Astrocyte of the cerebellum (primary cell): ENCODE data around the gene GNA14.

Source experiments
- DNase-seq: peaks from one replicate; pipeline ENCODE4 v3.0.0-alpha.2; 2011; ENCODE audit warnings: low read depth
- H3K4me3 ChIP-seq: 2 replicates; pipeline ENCODE4 v1.5.1; 2011; ENCODE audit warnings: mild to moderate bottlenecking, low read depth, low read length, moderate library complexity
- in situ Hi-C: cut with HindIII; loops from 2 replicates; pipeline ENCODE4 v1.10.0; 2017; ENCODE audit warnings: low sequenced_read_pairs
- TF ChIP-seq, protein P1 (sequence below): IDR thresholded peaks from 2 replicates; pipeline ENCODE4 v1.5.1; 2012; ENCODE audit warnings: low read length, low read depth, moderate library complexity, mild to moderate bottlenecking; ENCODE audit errors: missing control alignments

Gene GNA14

DNA sequence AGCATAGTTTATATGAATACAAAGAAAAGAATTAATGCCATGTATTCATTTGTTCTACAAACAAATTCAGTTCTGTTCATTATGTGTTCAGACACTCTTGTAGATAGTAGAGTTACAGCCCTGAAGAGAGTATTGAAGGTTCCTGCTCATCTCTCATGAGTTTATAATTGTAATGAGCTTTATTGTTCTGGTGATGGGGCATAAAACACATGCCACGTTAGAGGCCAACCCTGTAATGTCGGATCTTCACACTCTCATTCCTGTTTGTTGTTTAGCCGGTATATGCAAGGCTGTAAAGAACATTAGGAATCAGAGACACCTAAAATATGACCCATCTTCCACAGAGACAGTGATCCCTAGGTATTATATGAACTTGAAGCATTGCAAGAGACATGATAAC, 256.3 kb downstream of the GNA14 start:
- in situ Hi-C loops, result no loop called here
- no peak overlapping the region for H3K4me3 ChIP-seq
- DNase-seq, result no peak
- TF ChIP-seq, protein P1, sequence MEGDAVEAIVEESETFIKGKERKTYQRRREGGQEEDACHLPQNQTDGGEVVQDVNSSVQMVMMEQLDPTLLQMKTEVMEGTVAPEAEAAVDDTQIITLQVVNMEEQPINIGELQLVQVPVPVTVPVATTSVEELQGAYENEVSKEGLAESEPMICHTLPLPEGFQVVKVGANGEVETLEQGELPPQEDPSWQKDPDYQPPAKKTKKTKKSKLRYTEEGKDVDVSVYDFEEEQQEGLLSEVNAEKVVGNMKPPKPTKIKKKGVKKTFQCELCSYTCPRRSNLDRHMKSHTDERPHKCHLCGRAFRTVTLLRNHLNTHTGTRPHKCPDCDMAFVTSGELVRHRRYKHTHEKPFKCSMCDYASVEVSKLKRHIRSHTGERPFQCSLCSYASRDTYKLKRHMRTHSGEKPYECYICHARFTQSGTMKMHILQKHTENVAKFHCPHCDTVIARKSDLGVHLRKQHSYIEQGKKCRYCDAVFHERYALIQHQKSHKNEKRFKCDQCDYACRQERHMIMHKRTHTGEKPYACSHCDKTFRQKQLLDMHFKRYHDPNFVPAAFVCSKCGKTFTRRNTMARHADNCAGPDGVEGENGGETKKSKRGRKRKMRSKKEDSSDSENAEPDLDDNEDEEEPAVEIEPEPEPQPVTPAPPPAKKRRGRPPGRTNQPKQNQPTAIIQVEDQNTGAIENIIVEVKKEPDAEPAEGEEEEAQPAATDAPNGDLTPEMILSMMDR, result no peak

DNA sequence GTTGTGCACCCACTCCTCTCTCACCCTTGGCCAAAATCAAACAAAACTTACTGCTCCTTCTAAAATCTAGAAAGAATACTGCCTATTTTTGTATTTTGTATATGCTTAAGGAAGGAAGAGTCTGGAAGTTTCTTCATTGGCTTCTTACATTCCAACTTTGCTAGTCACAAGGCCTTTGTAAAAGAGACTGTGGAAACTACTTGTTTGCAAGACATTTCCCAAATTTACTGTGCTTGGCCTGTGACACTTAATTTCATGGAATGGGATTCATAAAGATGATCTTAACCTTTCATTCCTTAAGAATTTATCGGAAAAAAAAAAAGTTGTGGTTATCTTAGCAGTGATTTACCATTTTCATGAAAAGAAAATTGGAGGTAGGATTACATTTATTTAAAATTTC, 261.9 kb downstream of the GNA14 start:
- DNase-seq, result no peak
- TF ChIP-seq, protein P1, result no peak
- in situ Hi-C loops, result no loop called here
- H3K4me3 ChIP-seq, result no peak overlapping the region

DNA sequence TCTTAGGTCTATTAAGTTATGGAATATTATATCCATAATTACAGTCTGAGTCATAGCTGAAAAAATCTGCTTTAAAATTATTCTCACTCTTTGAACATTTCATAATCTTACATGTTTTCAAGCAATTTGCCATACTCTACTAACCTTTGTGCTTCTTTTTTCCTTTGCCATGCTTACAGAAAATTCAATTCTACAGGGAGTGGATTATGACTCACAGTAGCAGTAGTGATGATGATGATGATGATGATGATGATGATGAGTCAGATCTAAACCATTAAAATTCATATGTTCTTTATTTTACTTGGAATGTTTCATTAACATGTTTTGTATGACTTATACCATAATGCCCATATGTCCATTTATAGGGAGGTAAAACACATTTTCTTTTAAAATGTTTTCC, 263.7 kb downstream of the GNA14 start:
- DNase-seq, result no peak
- in situ Hi-C loops, result no loop called here
- no peak overlapping the region for H3K4me3 ChIP-seq
- TF ChIP-seq, protein P1, result no peak

DNA sequence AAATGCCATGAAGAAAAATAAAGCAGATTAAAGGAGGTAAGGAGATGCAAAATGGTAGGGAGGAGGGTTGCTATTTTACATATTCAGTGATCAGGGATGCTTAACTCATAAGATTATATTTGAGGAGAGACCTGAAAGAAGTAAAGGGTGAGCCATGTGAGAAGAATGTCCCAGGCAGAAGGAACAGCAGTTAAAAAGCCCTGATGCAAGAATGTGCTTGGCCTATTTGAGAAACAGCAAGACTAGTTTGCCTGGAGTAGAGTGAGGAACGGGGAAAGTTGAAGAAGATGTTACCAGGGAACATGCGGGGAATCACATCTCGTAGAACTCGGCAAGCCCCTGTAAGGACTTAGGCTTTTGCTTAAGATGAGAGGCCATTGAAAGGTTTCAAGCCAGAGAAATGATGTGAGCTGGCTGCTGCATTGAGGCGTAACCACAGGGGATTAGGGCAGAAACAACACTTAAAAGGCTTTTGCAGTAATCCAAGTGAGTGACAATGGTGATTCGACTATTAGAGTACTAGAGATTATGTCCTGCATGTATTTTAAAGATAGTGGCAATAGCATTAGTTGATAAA, 272.1 kb downstream of the GNA14 start:
- in situ Hi-C loops, result no loop called here
- DNase-seq, result no peak
- TF ChIP-seq, protein P1, result no peak
- H3K4me3 ChIP-seq, result no peak overlapping the region

DNA sequence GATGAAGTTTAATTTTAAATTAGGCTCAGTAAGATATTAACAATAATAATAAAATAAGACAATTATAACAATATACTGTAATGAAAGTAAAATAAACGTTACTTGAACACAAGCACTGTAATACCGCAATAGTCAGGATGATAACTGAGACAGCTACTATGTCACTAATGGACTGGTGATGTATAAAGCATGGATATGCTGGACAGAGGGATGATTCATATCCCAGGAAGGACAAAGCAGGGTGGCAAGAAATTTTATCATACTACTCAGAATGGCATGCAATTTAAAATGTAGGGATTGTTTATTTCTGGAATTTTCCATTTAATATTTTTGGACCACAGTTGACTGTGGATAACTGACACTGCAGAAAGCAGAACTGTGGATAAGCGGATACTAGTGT, 273.9 kb downstream of the GNA14 start:
- TF ChIP-seq, protein P1, result no peak
- DNase-seq, result no peak
- in situ Hi-C loops, result no loop called here
- H3K4me3 ChIP-seq, result no peak overlapping the region
